HUES64 (cell line): ENCODE measurements around the gene RAB35.

Source experiments
- H3K27ac ChIP-seq: 2 replicates; pipeline ENCODE4 v1.7.0; 2013; ENCODE audit warnings: low read depth, low read length, inconsistent platforms
- H3K27me3 ChIP-seq: 2 replicates; pipeline ENCODE4 v1.6.1; 2013; ENCODE audit warnings: mild to moderate bottlenecking, low read length; ENCODE audit not compliant: insufficient read depth
- H3K36me3 ChIP-seq: 2 replicates; pipeline ENCODE4 v1.6.1; 2013; ENCODE audit warnings: mild to moderate bottlenecking, low read length; ENCODE audit not compliant: insufficient read depth
- H3K4me1 ChIP-seq: 2 replicates; pipeline ENCODE4 v1.6.1; 2013; ENCODE audit warnings: mild to moderate bottlenecking, low read length, moderate library complexity; ENCODE audit not compliant: insufficient read depth
- H3K4me3 ChIP-seq: 2 replicates; pipeline ENCODE4 v1.5.1; 2013; ENCODE audit warnings: mild to moderate bottlenecking, low read length, moderate library complexity
- H3K9ac ChIP-seq: 2 replicates; pipeline ENCODE4 v1.6.1; 2013; ENCODE audit warnings: mild to moderate bottlenecking, low read depth, low read length
- H3K9me3 ChIP-seq: 2 replicates; pipeline ENCODE4 v1.6.1; 2013; ENCODE audit warnings: low read depth, low read length; ENCODE audit not compliant: insufficient read depth
- WGBS: fragments of 150-250, 120-280 bp; methylation state at CpG from one replicate; pipeline ENCODE4 v1.1.7; 2013; ENCODE audit warnings: missing lambda C conversion rate; 5-methylcytosine and 5-hydroxymethylcytosine counted together

The RAB35 gene

GRCh38 chr12:120132054-120132836 is 15.7 kb upstream of the RAB35 start:
- Histone ChIP-seq H3K9me3 (no peaks in the 10 kb centered on the region), H3K4me3 (no peak overlapping the region), H3K27me3 (no peaks in the 10 kb centered on the region), H3K4me1 (no peaks in the 10 kb centered on the region), H3K9ac (no peak overlapping the region), H3K36me3 (peaks cover 98% of the 10 kb centered on the region), H3K27ac (no peak overlapping the region)
- WGBS, result 96% methylated on average over 8 of the region's 9 CpGs

- WGBS, result 96% methylated on average over 15 of the region's 15 CpGs
- no peak overlapping the region for H3K27ac ChIP-seq
Observed at GRCh38 chr12:120131116-120131515, 14.6 kb upstream of the RAB35 start.

GRCh38 chr12:120130011-120130410 is 13.5 kb upstream of the RAB35 start:
- H3K4me3 ChIP-seq, result no peak overlapping the region
- no peaks in the 10 kb centered on the region for H3K4me1 ChIP-seq
- no peaks in the 10 kb centered on the region for H3K27me3 ChIP-seq
- no peak overlapping the region for H3K9ac ChIP-seq
- WGBS, result 97% methylated on average over 6 of the region's 6 CpGs
- H3K36me3 ChIP-seq, result peaks cover 93% of the 10 kb centered on the region
- no peak overlapping the region for H3K27ac ChIP-seq
- no peaks in the 10 kb centered on the region for H3K9me3 ChIP-seq

More at GRCh38 chr12:120131116-120131515, 14.6 kb upstream of the RAB35 start:
- Histone ChIP-seq H3K9me3 (no peaks in the 10 kb centered on the region), H3K4me1 (no peaks in the 10 kb centered on the region), H3K27me3 (no peaks in the 10 kb centered on the region), H3K36me3 (peaks cover 98% of the 10 kb centered on the region), H3K4me3 (no peak overlapping the region), H3K9ac (no peak overlapping the region)

GRCh38 chr12:120126635-120127005 is 10.1 kb upstream of the RAB35 start:
- Histone ChIP-seq H3K27ac (peak overlapping the region; percentile 6; the same call in 1 of the 2 replicates), H3K9me3 (no peaks in the 10 kb centered on the region), H3K27me3 (no peaks in the 10 kb centered on the region), H3K36me3 (peaks cover 59% of the 10 kb centered on the region), H3K4me3 (no peak overlapping the region), H3K9ac (no peak overlapping the region), H3K4me1 (no peaks in the 10 kb centered on the region)
- 88% methylated on average over 2 of the region's 2 CpGs for WGBS

- no peaks in the 10 kb centered on the region for H3K4me1 ChIP-seq
- H3K27me3 ChIP-seq, result no peaks in the 10 kb centered on the region
- WGBS, result 92% methylated on average over 6 of the region's 6 CpGs
- no peak overlapping the region for H3K9ac ChIP-seq
- no peaks in the 10 kb centered on the region for H3K9me3 ChIP-seq
- peaks cover 53% of the 10 kb centered on the region for H3K36me3 ChIP-seq
- peak overlapping the region; percentile 6; the same call in 1 of the 2 replicates for H3K27ac ChIP-seq
- no peak overlapping the region for H3K4me3 ChIP-seq
Observed at GRCh38 chr12:120125792-120126634, 9.5 kb upstream of the RAB35 start.

GRCh38 chr12:120125029-120125428 is 8.5 kb upstream of the RAB35 start:
- H3K9ac ChIP-seq, result no peak overlapping the region
- no peak overlapping the region for H3K4me3 ChIP-seq
- H3K36me3 ChIP-seq, result peaks cover 43% of the 10 kb centered on the region
- H3K9me3 ChIP-seq, result no peaks in the 10 kb centered on the region
- WGBS, result 92% methylated on average over 4 of the region's 4 CpGs
- H3K27ac ChIP-seq, result no peak overlapping the region
- H3K4me1 ChIP-seq, result no peaks in the 10 kb centered on the region
- no peaks in the 10 kb centered on the region for H3K27me3 ChIP-seq

GRCh38 chr12:120121766-120122293 is 5.3 kb upstream of the RAB35 start:
- Histone ChIP-seq H3K27me3 (no peaks in the 10 kb centered on the region), H3K9ac (no peak overlapping the region), H3K27ac (no peak overlapping the region), H3K36me3 (peaks cover 12% of the 10 kb centered on the region), H3K9me3 (no peaks in the 10 kb centered on the region), H3K4me1 (peaks cover 5% of the 10 kb centered on the region), H3K4me3 (no peak overlapping the region)
- 90% methylated on average over 4 of the region's 4 CpGs for WGBS

- Histone ChIP-seq H3K4me1 (peaks cover 5% of the 10 kb centered on the region), H3K27me3 (no peaks in the 10 kb centered on the region), H3K9me3 (no peaks in the 10 kb centered on the region), H3K4me3 (no peak overlapping the region), H3K9ac (no peak overlapping the region), H3K36me3 (peaks cover 7% of the 10 kb centered on the region), H3K27ac (no peak overlapping the region)
- 100% methylated on average over 1 of the region's 2 CpGs for WGBS
Observed at GRCh38 chr12:120121343-120121742, 4.8 kb upstream of the RAB35 start.

GRCh38 chr12:120119271-120119973 is 2.9 kb upstream of the RAB35 start:
- H3K4me1 ChIP-seq, result peaks cover 13% of the 10 kb centered on the region
- H3K4me3 ChIP-seq, result no peak overlapping the region
- H3K27ac ChIP-seq, result no peak overlapping the region
- H3K27me3 ChIP-seq, result no peaks in the 10 kb centered on the region
- WGBS, result 94% methylated on average over 9 of the region's 9 CpGs
- H3K9ac ChIP-seq, result no peak overlapping the region
- H3K9me3 ChIP-seq, result no peaks in the 10 kb centered on the region
- peaks cover 7% of the 10 kb centered on the region for H3K36me3 ChIP-seq

- 39% methylated on average over 10 of the region's 11 CpGs for WGBS
Observed at GRCh38 chr12:120118321-120119061, 1.9 kb upstream of the RAB35 start.

More at GRCh38 chr12:120118321-120119061, 1.9 kb upstream of the RAB35 start:
- Histone ChIP-seq H3K36me3 (peaks cover 12% of the 10 kb centered on the region), H3K27me3 (no peaks in the 10 kb centered on the region), H3K4me3 (peak overlapping the region; percentile 92), H3K4me1 (peaks cover 13% of the 10 kb centered on the region), H3K27ac (peak overlapping the region; percentile 33; the same call in 1 of the 2 replicates), H3K9me3 (no peaks in the 10 kb centered on the region), H3K9ac (peak overlapping the region; percentile 72)
